HuH-7 (cell line): ENCODE data around the gene CA5A.
"Not testable (repeated sequence)": the region's sequence is repeated elsewhere in the genome, so short reads cannot be mapped to it uniquely, and the experiment has no call there.

Experiments
- DNase-seq: peaks from one replicate; pipeline ENCODE4 v3.0.0; 2011; ENCODE audit warnings: low spot score

The CA5A gene

DNA sequence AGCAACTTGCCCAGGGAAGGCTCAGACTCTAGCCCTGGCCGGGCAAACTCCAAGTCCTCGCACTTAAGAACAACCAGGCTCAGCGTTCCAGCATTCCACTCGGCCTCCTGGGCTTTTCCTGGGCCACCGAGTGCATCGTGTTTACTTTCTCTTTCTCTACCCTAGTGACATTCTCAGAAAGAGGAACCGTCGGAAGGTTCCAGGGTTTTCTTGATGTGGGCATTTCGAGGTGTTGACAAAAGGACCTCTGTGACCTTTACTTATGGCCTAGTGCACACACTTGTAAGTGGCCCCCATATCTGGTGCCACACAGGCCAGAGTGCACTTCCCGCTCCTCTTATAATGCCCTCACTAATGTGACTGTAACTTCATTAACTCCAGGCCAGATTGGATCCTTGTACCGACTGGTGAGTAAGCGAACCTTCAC is 11.8 kb upstream of the CA5A start:
- no peak for DNase-seq

DNA sequence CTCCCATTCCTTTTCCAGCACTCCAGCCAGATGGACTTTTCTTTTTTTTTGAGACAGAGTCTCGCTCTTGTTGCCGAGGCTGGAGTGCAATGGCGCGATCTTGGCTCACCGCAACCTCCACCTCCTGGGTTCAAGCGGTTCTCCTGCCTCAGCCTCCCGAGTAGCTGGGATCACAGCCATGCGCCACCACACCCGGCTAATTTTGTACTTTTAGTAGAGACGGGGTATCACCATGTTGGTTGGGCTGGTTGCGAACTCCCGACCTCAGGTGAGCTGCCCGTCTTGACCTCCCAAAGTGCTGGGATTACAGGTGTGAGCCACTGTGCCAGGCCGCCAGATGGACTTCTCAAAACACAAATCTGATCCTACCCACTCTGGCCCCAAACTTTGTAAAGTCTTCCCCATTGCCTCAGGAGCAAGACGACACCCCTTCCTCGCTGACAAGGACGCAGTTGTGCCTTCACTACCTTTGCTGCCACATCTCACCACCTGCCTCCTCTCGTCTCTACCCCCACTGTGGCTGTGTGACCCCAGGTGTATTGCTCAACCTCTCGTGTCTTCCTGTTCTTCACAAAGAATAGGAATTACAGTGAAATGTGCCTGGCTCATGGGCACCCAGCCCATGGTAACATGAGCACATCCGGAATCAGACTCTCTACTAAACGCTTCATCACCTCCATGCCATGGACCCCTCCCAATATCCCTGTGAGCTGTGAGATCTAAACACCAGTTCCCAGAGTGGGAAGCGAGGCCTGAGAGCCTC is 11.2 kb upstream of the CA5A start:
- no peak for DNase-seq

DNA sequence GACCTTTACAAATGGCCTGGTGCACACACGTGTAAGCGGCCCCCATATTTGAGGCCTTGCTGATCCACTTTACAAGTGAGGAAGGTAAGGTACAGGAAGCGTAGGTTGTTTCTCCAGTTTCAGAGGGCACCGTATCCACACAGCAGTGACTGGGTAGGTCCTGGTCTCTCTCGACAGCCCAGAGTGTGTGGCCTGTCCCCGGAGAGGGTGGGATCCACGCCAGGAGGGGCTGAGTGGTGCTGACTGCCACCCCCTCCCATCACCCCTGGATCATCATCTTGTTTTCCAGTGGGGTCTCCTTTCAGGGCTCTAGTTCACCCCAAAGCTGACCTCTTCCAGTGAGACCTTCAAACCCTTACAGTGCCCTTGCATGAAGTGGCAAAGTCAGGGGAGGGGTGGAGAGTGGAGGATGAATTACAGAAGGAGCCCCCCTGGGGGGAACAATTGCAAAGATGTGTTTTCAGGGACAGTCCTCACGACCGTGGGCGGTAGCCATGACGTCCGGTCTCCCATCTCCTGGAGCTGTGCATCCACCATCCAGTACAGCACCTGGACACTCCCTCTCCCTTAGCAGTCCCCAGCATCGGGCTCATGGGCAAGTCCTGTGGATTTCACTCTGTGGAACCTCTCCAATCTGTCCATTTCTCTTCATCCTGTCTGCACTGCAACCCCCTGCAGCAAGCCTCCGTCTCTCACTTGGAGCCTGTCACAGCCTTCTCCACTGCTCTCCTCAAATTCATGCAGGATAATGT is 10.4 kb upstream of the CA5A start:
- no peak for DNase-seq

DNA sequence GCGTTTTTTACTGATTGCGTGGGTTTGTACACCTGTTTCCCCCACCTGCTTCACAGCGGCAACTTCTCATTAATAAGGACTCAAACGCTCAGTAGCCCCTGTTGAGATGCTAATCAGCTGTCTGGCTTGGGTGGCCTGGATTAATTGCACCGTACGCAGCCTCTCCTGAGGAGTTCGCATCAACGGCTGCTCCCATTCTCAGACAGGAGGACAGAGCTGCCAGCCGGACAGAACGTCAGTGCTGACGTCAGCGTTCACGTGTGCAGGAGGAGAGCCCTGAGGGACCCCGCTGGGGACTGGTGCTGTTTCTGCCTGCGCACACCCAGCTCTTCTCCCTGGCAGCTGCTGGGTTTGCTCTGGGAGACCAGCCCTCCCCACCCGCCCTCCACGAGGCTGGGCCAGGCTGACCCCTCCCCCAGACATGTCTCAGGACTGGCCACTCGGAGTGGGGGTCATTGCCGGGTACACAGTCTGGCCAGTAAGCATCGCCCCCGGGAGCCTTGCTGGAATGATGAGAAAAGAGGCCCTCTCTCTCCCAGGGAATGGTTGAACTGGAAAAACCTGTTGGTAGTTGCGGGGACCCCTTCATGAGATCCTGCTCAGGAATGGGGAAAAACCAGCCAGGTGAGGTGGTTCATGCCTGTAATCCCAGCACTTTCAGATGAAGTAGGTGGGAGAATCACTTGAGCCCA is 9.2 kb upstream of the CA5A start:
- no peak for DNase-seq

DNA sequence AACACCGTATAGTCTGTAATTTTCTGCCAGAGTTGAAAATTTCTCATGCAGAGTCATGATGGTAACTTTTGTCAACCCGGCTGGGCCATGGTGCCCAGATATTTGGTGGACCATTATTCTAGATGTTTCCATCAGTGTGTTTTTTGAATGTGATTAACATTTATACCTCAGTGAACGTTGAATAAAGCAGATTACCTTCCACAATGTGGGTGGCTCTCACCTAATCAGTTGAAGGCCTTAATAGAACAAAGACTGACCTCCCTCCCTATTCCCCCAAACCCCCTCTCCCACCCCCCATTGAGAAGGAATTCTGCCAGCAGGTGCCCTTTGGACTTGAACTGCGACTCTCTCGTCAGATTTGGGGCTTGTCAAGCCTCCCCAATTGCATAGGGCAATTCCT is 6.4 kb upstream of the CA5A start:
- DNase-seq: no peak

DNA sequence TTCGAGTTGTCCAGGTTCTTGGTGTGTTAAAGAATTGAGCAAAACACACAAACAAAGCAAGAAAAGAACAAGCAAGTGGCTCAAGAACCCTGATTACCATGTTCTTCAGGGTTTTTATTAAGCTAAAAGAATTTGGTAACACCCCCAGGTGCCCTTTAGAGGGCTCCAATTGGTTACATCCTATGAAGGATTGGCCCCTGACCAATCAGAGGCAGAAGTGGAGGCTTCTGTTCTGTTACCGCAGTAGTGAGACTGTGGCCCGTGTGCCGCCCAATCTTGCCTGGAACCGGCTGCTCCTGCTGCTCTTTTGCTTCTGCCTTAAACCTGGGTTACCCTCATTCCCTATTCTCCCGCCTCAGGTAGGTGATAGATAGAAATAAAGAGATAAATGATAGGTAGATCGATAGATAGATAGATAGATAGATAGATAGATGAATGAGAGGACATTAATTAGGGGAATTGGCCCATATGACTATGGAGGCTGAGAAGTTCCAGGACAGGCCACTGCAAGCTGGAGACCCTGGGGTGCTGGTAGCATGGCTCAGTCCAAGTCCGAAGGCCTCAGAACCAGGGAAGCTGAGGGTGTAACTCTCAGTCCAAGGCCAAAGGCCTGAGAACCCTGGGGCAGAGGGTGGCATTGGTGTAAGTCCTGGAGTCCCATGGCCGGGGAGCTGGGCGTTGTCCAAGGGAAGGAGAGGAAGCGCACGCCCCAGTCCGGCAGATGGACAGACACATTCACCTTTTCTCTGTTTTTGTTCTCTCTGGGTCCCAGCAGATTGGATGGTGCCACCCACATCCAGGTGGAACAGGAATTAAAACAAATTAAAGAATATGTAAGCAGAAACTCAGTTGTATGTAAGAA is 3.5 kb upstream of the CA5A start:
- no peak for DNase-seq

DNA sequence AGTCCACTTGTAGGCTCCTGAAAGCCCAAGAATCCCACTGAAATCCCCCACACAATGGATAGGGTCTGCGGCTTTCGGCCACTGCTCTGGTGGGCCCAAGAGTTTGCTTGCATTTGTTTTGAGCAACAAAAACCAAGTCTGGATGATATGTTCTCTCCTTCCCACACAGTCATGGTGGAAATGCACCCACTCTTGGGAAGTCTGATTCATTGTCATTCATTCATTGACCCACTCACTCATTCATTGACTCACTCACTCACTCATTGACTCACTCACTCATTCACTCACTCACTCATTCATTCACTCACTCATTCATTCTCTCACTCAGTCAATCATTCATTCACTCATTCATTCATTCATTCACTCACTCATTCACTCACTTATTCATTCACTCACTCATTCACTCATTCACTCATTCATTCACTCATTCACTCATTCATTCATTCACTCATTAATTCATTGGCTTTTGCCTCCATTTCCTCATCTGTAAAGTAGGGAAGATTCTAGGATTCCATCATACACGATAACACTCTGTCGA is 2.2 kb upstream of the CA5A start:
- DNase-seq: no peak

DNA sequence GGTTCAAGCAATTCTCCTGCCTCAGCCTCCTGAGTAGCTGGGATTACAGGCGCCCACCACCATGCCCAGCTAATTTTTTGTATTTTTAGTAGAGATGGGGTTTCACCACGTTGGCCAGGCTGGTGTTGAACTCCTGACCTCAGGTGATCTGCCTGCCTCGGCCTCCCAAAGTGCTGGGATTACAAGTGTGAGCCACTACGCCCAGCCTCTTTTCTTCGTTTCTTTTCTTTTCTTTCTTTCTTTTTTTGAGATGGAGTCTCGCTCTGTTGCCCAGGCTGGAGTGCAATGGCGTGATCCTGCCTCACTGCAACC is 858 bp upstream of the CA5A start:
- not testable (repeated sequence) for DNase-seq

DNA sequence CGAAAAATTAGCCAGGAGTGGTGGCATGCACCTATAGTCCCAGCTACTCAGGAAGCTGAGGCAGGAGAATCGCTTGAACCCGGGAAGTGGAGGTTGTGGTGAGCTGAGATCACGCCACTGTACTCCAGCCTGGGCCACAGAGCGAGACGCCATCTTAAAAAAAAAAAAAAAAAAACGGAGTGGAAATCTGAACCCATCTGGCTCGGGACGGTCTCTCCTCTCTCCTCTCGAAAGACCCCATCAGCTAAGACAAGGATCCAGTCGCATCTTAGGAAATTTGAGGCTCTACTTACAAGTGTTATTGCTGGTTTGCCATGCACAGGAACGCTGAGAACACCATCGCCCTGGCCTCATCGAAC is 334 bp downstream of the CA5A start:
- DNase-seq: not testable (repeated sequence)

DNA sequence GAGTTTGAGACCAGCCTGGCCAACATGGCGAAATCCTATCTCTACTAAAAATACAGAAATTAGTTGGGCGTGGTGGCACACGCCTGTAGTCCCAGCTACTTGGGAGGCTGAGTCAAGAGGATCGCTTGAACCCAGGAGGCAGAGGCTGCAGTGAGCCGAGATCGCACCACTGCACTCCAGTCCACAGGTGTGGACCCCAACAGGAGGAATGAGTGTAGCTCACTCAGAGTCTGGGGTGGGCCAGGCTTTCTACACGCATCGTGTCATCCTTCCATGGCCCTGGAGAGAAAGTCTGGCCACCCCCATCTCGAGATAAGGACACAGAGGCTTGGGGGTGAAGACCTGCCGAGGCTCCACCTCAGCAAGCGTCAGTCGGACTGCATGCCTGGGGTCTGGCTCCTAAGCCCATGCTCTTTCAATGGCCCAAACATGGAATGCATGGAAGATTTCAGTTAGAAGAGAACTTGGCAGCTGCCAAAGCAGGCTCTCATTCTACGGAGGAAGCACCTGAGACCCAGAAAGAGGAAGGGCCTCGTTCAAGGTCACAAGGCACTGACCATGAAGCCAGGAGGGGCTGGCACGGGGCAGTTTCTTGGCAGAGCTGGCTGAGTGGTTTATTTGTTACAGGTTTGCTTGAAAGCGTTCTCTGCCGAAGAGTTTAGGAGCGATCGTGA is 1.4 kb downstream of the CA5A start:
- not testable (repeated sequence) for DNase-seq

DNA sequence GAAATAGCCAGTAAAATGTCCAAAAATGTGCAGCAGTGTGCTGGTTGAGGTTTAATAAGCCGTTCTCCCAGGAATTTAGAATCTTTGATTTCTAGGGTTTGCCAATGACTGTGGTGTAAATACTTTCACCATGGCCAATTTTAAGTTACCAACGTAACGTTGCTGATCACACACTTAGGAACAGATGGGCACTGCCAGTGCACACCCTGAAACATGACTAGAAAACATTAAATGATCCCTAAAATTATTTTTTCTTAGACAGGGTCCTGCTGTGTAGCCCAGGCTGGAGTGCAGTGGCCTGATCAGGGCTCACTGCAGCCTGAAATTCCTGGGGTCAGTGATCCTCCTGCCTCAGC is 3.2 kb downstream of the CA5A start:
- DNase-seq: no peak

DNA sequence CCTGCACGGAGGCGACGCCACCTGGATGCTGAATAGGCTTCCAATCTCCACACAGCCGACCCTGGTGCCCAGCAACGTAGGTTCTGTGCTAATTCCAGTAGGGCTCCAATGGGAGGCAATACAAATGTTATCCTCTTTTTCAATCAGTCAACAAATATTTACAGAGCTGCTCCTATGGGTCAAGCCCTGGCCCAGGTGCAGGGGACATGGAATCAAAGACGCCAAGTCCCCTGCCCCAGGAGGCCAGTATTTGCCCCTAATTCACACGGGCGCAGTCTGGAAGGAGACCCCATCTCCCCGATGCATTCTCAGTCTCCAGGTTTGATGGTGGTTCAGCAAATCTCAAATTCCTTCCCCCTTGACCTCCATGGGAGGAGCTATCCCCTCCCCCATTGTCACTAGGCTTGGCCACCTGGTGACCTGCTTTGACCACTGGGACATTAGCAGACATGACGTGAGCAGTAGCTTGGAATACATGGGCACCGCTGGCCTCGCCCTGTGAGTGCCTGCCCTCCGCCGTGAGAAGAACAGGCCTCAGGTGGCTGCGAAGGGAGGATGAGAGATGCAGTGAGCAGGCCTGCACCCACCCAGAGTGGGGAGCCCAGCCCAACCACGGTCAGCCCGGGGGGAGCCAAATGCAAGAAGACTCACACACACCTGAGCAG is 3.7 kb downstream of the CA5A start:
- not testable (repeated sequence) for DNase-seq

DNA sequence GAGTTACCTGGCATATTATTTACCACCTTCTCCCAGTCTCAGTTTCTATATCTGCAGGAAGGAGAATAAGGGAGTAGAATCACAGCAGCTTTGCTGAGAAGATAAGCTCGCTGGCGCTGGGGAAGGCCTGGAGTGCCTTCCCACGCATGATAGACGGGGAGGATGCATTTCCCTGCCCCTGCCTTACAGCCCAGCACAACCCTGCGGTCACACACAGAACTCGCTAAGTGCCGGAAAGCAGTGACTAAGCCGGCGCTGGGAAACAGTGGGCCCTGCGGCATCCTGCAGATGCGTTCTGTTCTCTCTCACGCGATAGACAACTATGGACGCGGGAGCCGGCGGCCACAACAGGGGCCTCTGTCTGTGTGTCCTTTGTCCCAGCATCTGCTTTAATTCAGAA is 4.8 kb downstream of the CA5A start:
- DNase-seq: no peak

DNA sequence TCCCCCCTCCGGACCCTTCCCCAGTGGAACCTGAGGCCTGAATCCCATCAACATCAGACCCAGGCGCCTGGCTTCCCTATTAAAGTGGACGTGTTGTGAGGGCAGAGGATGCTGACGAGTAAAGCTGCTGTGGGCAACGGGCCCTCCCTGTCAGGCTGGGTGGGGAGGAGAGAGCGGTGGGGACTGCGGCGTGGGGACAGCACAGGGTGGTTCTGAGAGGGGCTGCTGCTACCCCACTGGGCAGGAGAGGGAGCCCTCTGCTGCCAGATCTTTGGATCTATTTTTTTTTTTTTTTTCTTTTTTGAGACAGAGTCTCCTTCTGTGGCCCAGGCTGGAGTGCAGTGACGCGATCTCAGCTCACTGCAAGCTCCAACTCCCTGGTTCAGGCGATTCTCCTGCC is 5.9 kb downstream of the CA5A start:
- DNase-seq: peak; percentile 74

DNA sequence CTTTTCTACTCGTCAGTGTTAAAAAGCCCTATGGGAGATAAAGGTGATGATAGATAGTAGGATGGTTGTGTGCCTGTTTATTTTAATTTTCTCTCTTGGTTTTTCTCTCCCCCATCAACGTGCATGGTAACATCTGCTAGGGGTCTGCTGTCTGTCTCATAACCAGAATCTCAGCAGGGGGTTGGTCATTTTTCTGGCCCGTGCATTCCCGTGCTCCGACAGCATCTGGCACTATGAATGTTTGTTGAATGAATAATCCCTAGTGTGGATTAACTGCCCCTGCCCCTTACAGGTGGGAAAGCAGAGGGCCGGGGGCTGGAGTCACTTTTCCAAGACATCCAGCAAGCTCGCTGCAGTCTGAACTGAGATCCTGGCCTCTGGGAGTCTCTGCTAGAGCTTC is 6.3 kb downstream of the CA5A start:
- DNase-seq: no peak

DNA sequence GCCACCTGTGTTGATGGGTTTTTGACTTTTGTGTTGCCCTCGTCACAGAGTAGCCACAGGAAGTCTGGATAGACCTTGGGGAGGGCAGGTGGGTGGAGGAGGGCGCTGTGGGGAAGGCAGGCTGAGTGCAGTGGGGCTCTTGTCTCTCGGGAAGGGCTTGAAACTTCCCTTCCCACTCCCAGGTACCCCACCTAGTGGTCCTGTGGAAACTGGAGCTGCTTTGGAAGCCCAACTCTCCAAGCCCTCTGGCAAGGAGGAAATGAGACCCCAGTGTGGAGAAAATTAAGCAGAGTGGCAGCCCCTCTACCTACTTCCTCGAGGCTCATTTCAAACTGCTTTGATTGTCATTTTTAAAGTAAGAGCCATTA is 9.2 kb downstream of the CA5A start:
- DNase-seq: peak; percentile 54

DNA sequence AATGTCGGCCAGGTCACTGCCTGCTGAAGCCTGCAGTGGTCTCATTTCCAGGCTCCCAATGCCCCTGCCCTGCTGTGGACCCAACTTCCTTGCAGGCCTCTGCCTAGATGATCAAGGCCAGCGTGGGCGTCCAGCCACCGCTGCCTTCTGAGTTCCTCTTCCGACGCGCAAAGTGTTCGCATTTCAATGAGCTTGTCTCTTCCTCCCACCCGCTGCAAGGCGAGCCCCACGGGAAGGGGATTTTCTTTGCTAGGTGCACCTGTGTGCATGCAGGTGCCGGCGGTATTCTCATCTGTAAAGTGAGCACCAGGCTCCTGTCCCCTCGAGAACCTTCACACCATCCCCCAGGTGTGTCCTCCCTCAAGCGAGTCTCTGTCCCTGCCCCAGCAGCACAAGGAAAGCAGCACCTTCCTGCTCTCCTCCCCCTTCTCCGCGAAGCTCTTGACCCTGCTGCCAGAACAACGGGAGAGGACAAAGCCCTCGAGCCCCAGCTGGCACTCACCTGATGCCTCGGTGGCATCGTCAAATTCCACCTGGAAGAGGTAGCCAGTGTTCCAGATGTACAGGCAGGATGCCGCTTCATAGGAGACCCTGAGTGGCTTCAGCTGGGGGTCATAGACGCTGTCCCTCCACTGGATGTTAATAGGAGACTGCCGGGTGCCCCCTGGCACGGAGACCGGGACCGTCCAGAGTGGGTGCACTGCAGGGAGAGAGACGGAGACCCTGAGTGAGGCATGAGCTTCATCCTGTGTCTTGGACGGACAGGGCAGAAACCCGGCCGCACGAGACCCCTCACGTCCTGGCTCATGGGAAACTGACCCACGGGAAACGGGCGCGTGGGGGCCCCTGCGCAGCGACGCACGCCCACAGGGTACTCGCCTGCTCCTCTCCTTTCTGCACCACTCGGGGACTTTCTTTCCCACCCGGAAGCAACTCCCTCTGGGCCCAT is 9.8 kb downstream of the CA5A start:
- no peak for DNase-seq

DNA sequence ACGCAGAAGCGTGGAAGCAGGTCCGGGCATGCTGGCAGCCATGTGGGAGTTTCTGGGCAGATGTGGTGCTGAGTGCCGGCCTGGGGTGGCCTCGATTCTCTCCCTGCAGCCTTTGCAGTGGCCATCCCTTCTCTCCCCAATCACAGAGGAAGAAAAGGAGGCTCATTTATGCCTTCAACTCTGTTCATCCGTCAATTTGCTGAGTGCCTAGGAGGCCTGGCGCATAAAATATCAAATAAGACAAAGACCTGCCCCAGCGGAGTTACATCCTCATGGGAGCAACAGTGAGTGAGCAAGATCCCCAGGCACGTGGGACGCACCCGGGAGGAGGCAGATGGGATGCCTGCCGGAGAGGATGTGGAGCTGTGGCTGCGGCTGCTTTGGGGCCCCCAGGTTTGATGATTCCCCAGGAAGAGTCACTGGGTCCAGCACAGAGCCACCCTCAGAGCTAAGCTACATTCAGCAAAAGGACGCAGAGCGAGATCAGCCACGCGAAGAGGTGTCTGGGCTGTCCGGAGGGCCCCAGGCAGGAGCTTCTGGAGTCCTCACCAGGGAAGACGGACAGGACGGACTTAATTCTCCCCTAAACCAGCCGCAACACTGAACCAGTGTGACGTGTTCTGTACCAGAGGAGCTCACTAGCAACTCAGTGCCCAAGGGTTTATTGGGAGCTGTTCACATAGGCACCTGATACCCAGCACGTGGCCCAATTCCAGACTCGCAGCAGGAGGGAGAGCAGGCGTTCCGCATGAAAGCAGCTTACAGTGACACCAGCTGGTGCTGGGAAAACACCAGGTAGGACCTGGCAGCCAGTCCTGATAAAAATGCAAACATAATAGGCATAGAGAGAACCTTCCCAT is 11.3 kb downstream of the CA5A start:
- DNase-seq: no peak
